GM10266 (cell line): ENCODE measurements around the gene CIDEA.

ENCODE experiments used
- DNase-seq: peaks from one replicate; pipeline ENCODE4 v3.0.0; 2012; ENCODE audit errors: extremely low spot score
- TF ChIP-seq, protein P1 (sequence below): IDR thresholded peaks from 2 replicates; pipeline ENCODE4 v1.5.1; 2012; ENCODE audit warnings: mild to moderate bottlenecking, low read depth; ENCODE audit not compliant: control insufficient read depth, insufficient read depth; ENCODE audit errors: missing control alignments

CIDEA gene

GRCh38 chr18:12231040-12231882 is 22.9 kb upstream of the CIDEA start:
- TF ChIP-seq, protein P1, sequence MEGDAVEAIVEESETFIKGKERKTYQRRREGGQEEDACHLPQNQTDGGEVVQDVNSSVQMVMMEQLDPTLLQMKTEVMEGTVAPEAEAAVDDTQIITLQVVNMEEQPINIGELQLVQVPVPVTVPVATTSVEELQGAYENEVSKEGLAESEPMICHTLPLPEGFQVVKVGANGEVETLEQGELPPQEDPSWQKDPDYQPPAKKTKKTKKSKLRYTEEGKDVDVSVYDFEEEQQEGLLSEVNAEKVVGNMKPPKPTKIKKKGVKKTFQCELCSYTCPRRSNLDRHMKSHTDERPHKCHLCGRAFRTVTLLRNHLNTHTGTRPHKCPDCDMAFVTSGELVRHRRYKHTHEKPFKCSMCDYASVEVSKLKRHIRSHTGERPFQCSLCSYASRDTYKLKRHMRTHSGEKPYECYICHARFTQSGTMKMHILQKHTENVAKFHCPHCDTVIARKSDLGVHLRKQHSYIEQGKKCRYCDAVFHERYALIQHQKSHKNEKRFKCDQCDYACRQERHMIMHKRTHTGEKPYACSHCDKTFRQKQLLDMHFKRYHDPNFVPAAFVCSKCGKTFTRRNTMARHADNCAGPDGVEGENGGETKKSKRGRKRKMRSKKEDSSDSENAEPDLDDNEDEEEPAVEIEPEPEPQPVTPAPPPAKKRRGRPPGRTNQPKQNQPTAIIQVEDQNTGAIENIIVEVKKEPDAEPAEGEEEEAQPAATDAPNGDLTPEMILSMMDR: no peak
- DNase-seq: peak; percentile 4

DNA sequence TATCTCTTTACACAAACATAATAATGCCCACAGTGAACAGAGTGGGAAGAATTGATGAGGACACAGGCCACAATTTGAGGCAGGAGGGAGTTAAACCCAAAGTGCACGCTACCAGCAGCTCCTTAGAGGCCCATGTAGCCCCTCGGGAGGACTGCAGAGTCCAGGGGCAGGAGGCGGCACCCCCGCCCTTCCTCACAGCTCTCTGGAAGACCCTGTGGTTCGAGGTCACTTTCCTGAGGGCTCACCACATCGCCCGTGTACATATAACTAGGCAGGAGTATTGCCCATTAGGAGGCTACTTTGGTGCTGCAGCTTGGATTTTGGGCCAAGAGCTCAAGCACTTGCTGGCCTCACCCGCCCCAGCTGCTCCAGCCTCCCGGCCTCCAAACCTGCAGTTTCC is 22.2 kb upstream of the CIDEA start:
- DNase-seq: peak; percentile 2
- TF ChIP-seq, protein P1: no peak

- DNase-seq: peak; percentile 0
- TF ChIP-seq, protein P1: no peak
Measured at GRCh38 chr18:12233378-12233777, 20.8 kb upstream of the CIDEA start.

GRCh38 chr18:12234451-12235190 is 19.5 kb upstream of the CIDEA start:
- peak; percentile 1 for DNase-seq
- TF ChIP-seq, protein P1: no peak

DNA sequence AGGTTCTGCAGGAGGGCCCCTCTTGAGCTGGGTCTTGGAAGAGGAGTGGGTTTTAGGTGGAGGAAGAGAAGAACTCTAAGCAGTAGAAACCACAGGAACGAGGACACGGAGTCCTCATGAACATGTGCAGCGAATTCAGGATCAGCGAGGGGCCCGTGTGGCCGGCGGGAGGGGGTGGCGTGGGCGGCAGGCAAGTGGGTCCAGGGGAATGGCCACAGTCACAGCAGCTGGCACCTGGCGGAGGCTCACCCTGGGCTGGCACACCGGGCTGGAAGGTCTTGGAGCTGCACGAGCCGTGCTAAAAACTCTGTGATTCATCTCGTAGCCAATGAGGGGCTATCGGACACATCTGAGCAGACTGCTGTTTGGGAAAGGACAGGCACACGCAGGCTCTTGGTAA is 18.0 kb upstream of the CIDEA start:
- TF ChIP-seq, protein P1: no peak
- DNase-seq: no peak

GRCh38 chr18:12236934-12237832 is 17.0 kb upstream of the CIDEA start:
- TF ChIP-seq, protein P1: peak; percentile 89
- peak; percentile 88 for DNase-seq
